ENCODE measurements around the gene STOML2. TPM values are rescaled to one million over a fixed set of nuclear protein-coding genes. Genes with fewer than 3 reads are reported as not detected.

Gene STOML2
- total and polyA plus RNA-seq, 9 of the 15 experiments (the other 6 are each of a cell fraction or from before 2014, with no cell fraction given): 110 to 220 (median 174) TPM

DNA sequence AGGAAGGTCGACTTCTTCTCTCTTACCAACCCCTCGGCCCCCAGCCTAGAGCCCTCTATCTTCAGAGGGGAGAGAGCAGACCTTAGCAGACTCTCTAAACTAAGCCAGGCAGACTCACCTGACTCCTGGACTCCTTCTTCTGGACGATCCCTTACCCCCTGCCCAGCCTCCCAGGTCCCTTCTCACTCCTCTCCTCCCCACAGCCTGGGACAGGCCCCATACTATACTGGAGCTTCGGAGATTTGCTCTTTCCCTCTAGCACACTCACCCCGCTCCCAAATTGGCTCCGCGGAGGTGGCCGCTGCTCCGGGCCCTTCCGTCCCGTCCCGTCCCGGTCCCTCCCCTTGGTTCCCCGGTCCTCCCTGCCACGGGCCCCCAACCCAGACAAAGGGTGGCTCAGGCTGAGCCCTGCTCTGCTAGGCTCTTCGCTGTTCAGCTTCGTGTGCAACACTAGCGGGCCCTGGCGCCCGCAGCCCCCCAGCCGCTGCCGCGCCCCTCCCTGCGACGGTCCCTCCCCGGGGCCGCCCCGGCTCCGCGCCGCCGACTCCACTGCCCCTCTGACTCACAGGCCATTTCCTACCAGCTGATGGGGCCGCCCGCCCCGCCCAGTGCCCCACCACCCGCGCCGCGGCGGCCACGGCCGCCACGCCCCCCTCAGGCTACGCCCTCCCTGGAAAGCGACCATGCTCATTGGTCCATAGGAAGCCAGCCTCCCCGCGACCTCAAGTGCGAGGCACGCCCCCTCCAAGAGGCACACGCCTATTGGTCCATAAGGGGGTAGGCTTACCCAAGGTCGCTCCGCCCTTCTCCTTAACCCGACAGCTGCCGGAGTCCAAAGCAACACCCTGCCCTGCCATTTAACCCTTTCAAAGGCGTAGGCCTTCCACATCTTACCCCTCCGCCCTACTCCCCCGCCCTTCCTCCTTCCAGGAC is 8.3 kb upstream of the STOML2 start (continued):
- TF ChIP-seq, protein P1, sequence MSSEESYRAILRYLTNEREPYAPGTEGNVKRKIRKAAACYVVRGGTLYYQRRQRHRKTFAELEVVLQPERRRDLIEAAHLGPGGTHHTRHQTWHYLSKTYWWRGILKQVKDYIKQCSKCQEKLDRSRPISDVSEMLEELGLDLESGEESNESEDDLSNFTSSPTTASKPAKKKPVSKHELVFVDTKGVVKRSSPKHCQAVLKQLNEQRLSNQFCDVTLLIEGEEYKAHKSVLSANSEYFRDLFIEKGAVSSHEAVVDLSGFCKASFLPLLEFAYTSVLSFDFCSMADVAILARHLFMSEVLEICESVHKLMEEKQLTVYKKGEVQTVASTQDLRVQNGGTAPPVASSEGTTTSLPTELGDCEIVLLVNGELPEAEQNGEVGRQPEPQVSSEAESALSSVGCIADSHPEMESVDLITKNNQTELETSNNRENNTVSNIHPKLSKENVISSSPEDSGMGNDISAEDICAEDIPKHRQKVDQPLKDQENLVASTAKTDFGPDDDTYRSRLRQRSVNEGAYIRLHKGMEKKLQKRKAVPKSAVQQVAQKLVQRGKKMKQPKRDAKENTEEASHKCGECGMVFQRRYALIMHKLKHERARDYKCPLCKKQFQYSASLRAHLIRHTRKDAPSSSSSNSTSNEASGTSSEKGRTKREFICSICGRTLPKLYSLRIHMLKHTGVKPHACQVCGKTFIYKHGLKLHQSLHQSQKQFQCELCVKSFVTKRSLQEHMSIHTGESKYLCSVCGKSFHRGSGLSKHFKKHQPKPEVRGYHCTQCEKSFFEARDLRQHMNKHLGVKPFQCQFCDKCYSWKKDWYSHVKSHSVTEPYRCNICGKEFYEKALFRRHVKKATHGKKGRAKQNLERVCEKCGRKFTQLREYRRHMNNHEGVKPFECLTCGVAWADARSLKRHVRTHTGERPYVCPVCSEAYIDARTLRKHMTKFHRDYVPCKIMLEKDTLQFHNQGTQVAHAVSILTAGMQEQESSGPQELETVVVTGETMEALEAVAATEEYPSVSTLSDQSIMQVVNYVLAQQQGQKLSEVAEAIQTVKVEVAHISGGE (CRISPR knock-in tag; IDR thresholded peaks at IDR 0.05): peak in 1 of 3 experiments; percentile 43; a peak in 1 of 6 replicates
- TF ChIP-seq ZNF232 (CRISPR knock-in tag; IDR thresholded peaks at IDR 0.05): no peak
- peak; percentile 83 for TF ChIP-seq FOSL1 (tag; conservative IDR thresholded peaks at IDR 0.05)
- no peak for TF ChIP-seq ETS2 (tag; IDR thresholded peaks at IDR 0.05; ENCODE audit: borderline replicate concordance, poor library complexity, severe bottlenecking)
- no peak for TF ChIP-seq ZNF224 (CRISPR knock-in tag; IDR thresholded peaks at IDR 0.05)
- no peak for TF ChIP-seq NFE2 (IDR thresholded peaks at IDR 0.05; ENCODE audit: low read depth)
- no peak for TF ChIP-seq CBX1 (IDR thresholded peaks at IDR 0.05; ENCODE audit: low read depth)
- peak; percentile 64 for TF ChIP-seq HMGN3 (IDR thresholded peaks at IDR 0.05; ENCODE audit: borderline replicate concordance, extremely low read depth, insufficient read length, low read depth, low read length)
- TF ChIP-seq NCOA2 (IDR thresholded peaks at IDR 0.05; ENCODE audit: partially characterized antibody in 2 of 2): no peak
- TF ChIP-seq ZNF197 (CRISPR knock-in tag; IDR thresholded peaks at IDR 0.05; ENCODE audit: low read depth): no peak
- no peak for TF ChIP-seq KAT8 (IDR thresholded peaks at IDR 0.05; ENCODE audit: low read depth)
- TF ChIP-seq PTTG1 (tag; IDR thresholded peaks at IDR 0.05; ENCODE audit: low read depth): no peak
- peak; percentile 19 for TF ChIP-seq NFYB (IDR thresholded peaks at IDR 0.05; ENCODE audit: extremely low read depth, insufficient read length)
- TF ChIP-seq NBN (IDR thresholded peaks at IDR 0.05; ENCODE audit: low read depth): no peak
- TF ChIP-seq FOXJ2 (tag; IDR thresholded peaks at IDR 0.05): no peak
- no peak; the same call in 1 of the 2 replicates for TF ChIP-seq SMAD4 (CRISPR knock-in tag; conservative IDR thresholded peaks at IDR 0.05)
- TF ChIP-seq, protein P2, sequence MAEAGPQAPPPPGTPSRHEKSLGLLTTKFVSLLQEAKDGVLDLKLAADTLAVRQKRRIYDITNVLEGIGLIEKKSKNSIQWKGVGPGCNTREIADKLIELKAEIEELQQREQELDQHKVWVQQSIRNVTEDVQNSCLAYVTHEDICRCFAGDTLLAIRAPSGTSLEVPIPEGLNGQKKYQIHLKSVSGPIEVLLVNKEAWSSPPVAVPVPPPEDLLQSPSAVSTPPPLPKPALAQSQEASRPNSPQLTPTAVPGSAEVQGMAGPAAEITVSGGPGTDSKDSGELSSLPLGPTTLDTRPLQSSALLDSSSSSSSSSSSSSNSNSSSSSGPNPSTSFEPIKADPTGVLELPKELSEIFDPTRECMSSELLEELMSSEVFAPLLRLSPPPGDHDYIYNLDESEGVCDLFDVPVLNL (CRISPR knock-in tag; IDR thresholded peaks at IDR 0.05; ENCODE audit: low read depth): no peak
- peak; percentile 12 for TF ChIP-seq CREM (IDR thresholded peaks at IDR 0.05; ENCODE audit: low read depth)
